HS-27A (cell line): Measurements from ENCODE around the gene MUC6.

Experiments
- DNase-seq: peaks from one replicate; pipeline ENCODE4 v3.0.0-alpha.2; 2012; ENCODE audit warnings: low read depth, missing footprints

The MUC6 gene

GRCh38 chr11:1037506-1038055 is 1.1 kb upstream of the MUC6 start:
- DNase-seq: no peak

GRCh38 chr11:1036931-1037330 is 413 bp upstream of the MUC6 start:
- no peak for DNase-seq

- DNase-seq: no peak
These were observed 788 bp downstream of the MUC6 start for GRCh38 chr11:1035577-1036283.

- no peak for DNase-seq
These were observed 1.8 kb downstream of the MUC6 start for GRCh38 chr11:1034456-1035295.

- no peak for DNase-seq
These were observed 2.5 kb downstream of the MUC6 start for GRCh38 chr11:1034001-1034400.

- no peak for DNase-seq
These were observed 3.3 kb downstream of the MUC6 start for GRCh38 chr11:1033016-1033798.

- DNase-seq: no peak
These were observed 4.1 kb downstream of the MUC6 start for GRCh38 chr11:1032310-1032891.

GRCh38 chr11:1031121-1031899 is 5.2 kb downstream of the MUC6 start:
- no peak for DNase-seq

GRCh38 chr11:1030556-1030955 is 6.0 kb downstream of the MUC6 start:
- DNase-seq: no peak

- DNase-seq: no peak
These were observed 6.4 kb downstream of the MUC6 start for GRCh38 chr11:1030086-1030485.

GRCh38 chr11:1029654-1030053 is 6.9 kb downstream of the MUC6 start:
- no peak for DNase-seq

GRCh38 chr11:1029051-1029450 is 7.5 kb downstream of the MUC6 start:
- DNase-seq: no peak

- DNase-seq: no peak
These were observed 7.9 kb downstream of the MUC6 start for GRCh38 chr11:1028616-1029015.

GRCh38 chr11:1028291-1028540 is 8.3 kb downstream of the MUC6 start:
- DNase-seq: no peak

GRCh38 chr11:1027483-1028290 is 8.8 kb downstream of the MUC6 start:
- DNase-seq: no peak

- no peak for DNase-seq
These were observed 9.7 kb downstream of the MUC6 start for GRCh38 chr11:1026641-1027482.

- no peak for DNase-seq
These were observed 10.4 kb downstream of the MUC6 start for GRCh38 chr11:1026163-1026450.

- DNase-seq: no peak
These were observed 10.9 kb downstream of the MUC6 start for GRCh38 chr11:1025410-1026162.
